Fibroblast of lung (primary cell): ENCODE data around the gene OXSR1.

Source experiments
- CTCF ChIP-seq, 2 donors: IDR thresholded peaks in 1 of 2; conservative IDR thresholded peaks in 1 of 2; 1 replicate in 1 of 2; 2 replicates in 1 of 2; pipeline ENCODE4 v1.5.1; 2011 to 2012; ENCODE audit warnings: low read length in 2 of 2, control low read depth in 1 of 2, inconsistent platforms in 1 of 2, low read depth in 1 of 2, mild to moderate bottlenecking in 1 of 2
- EZH2 ChIP-seq: IDR thresholded peaks from 2 replicates; pipeline ENCODE4 v1.5.1; 2012; ENCODE audit warnings: low read length, control low read depth, mild to moderate bottlenecking; ENCODE audit errors: missing control alignments

- TF ChIP-seq EZH2 (no peak), CTCF (conservative IDR thresholded peaks at IDR 0.05 in 1 of 2, IDR thresholded peaks at IDR 0.05 in 1 of 2; ENCODE audit: low read depth in 1 of 2, low read length in 2 of 2) (no peak)
These were observed 32.2 kb upstream of the OXSR1 start for GRCh38 chr3:38133209-38133556.
